ENCODE results near the gene DNAJC8. TPM values are rescaled to one million over a fixed set of nuclear protein-coding genes. Genes with fewer than 3 reads are reported as not detected.

The DNAJC8 gene
- total and polyA plus RNA-seq, 2 of the 8 experiments (the other 6 are each of a cell fraction or from before 2014, with no cell fraction given): 116 to 134 TPM

GRCh38 chr1:28209700-28210099 lies 23.1 kb downstream of the DNAJC8 start (continued):
- no peak for TF ChIP-seq SAP30 (IDR thresholded peaks at IDR 0.05; ENCODE audit: insufficient read depth, insufficient replicate concordance, low read length)
- no peak for TF ChIP-seq CEBPB (IDR thresholded peaks at IDR 0.05; ENCODE audit: low read depth, low read length)
- TF ChIP-seq NANOG (IDR thresholded peaks at IDR 0.05; ENCODE audit: insufficient read depth, low read depth, low read length, poor library complexity, severe bottlenecking): no peak
- TF ChIP-seq CHD1 (IDR thresholded peaks at IDR 0.05; ENCODE audit: low read depth, low read length): no peak
- TF ChIP-seq SIN3A (conservative IDR thresholded peaks at IDR 0.05 in 1 of 2, IDR thresholded peaks at IDR 0.05 in 1 of 2; ENCODE audit: low read depth in 1 of 2, low read length in 2 of 2): no peak
- TF ChIP-seq TBP (IDR thresholded peaks at IDR 0.05; ENCODE audit: low read depth, low read length): no peak
- TF ChIP-seq SP4 (IDR thresholded peaks at IDR 0.05; ENCODE audit: low read length): no peak
- no peak for TF ChIP-seq ATF2 (IDR thresholded peaks at IDR 0.05; ENCODE audit: low read length)
- no peak for TF ChIP-seq CHD7 (IDR thresholded peaks at IDR 0.05; ENCODE audit: insufficient replicate concordance, low read length)
- TF ChIP-seq ZNF274 (IDR thresholded peaks at IDR 0.05; ENCODE audit: borderline replicate concordance, extremely low read depth, low read length): no peak
